RPMI7951 (cell line): ENCODE results near the gene TAS2R60. TPM values are rescaled to one million over a fixed set of nuclear protein-coding genes. Genes with fewer than 3 reads are reported as not detected.
"Not testable (repeated sequence)": the region's sequence is repeated elsewhere in the genome, so short reads cannot be mapped to it uniquely, and the experiment has no call there.

Experiments
- DNase-seq: peaks from one replicate; pipeline ENCODE4 v3.0.0-alpha.2; 2012; ENCODE audit warnings: low read depth
- total RNA-seq: library from RNA; depleted of rRNA; stranded (reverse); fragments of >200 nt; shearing (Covaris generic); gene quantifications from 2 replicates; pipeline ENCODE4 v1.2.3, GENCODE V29; 2014; rRNA removed

Gene TAS2R60, protein sequence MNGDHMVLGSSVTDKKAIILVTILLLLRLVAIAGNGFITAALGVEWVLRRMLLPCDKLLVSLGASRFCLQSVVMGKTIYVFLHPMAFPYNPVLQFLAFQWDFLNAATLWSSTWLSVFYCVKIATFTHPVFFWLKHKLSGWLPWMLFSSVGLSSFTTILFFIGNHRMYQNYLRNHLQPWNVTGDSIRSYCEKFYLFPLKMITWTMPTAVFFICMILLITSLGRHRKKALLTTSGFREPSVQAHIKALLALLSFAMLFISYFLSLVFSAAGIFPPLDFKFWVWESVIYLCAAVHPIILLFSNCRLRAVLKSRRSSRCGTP
- total RNA-seq, result not detected in 2 replicates

DNA sequence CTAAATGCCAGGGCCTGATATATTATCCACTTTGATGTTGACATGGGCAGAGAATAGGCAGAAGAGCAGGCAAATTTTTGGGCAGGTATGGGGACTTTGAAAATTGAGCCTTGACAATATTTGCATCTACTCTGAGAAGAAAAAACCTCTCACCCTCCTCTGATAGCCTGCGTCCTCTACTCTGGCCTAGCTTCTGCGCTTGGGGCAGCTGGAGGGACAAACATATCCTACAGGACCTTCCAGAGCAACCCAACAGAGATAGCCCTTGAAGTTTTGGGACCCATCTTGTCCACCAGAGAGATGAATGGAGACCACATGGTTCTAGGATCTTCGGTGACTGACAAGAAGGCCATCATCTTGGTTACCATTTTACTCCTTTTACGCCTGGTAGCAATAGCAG, at the start of gene TAS2R60:
Gene TAS2R60 (plus strand): TSS at position 301 of the 400 bp plus-strand sequence. CDS start 0 bp downstream, at position 301.
- no peak for DNase-seq

DNA sequence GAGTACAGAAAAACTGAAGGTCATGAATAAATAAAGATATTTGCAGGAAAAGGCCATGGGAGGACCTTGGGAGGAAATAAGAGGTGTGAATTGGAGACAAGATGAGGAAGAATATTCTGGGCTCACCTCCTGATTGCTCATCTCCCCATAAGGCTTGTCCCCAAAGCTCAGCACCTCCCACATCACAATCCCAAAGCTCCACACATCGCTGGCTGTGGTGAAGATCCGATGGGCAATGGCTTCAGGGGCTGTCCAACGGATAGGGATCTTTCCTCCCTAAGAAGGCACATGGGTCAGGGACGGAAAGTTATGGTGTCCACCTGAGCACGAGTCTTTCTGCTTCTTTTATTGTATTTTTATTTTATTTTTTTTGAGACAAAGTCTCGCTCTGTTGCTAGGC, 49.2 kb upstream of the TAS2R60 start:
- DNase-seq, result no peak

DNA sequence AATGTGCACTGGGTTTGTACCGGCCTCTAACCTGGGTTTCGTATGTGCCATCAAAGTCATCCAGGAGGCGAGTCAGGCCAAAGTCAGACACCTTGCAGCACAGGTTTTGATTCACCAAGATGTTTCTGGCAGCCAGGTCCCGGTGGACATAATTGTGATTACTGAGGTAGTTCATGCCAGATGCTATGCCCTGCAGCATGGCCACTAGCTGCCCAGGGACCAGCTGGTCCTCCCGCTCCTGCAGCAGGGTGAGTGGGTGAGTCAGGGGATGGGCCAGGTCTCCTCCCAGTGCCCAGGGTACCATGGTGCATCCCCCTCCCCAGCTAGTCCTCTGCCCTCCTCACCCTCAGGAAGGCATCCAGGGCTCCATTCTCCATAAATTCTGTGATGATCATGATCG, 48.5 kb upstream of the TAS2R60 start:
- DNase-seq, result no peak

DNA sequence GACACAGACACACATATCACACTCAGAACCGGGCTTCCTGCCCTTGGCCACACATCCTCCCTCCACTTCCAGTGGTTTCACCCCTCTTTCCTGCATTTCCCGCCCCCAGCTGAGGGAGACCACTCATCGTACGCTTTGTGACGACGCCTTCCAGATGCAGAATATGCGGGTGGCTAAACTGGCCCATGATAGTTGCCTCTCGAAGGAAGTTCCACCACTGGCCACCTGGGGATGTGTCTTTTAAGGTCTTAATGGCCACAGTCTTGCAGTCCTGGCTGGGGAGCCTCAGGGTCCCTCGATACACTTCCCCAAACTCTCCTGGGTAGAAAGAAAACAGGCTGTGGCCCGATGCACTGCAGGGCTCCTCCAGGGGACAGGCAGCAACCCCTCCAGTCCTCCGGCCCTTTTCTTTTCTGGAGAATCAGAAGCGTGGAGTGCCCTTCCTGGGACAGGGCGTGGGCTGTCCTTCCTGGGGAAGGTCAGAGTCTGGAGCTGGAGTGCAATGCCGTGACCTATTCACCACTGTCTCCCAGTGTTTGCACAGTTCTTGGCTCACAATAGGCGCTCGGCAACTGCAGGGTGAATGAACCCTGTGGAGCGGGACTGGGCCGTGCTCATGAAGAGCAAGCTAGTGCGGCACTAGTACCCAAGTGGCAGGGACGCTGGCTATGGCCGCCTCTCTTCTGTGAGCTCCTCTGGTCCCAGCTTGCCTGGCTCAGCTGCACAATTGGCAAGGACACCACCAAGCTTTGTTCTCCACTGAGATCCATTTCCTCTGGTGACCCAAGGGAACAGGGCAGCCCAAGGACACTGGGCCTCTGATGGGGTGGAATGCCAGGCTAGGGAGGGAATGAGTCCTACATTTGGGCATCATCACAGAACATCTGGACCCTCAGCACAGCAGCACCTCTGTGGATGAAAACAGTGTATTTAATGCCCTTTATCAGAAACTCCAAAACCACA, 47.8 kb upstream of the TAS2R60 start:
- no peak for DNase-seq

DNA sequence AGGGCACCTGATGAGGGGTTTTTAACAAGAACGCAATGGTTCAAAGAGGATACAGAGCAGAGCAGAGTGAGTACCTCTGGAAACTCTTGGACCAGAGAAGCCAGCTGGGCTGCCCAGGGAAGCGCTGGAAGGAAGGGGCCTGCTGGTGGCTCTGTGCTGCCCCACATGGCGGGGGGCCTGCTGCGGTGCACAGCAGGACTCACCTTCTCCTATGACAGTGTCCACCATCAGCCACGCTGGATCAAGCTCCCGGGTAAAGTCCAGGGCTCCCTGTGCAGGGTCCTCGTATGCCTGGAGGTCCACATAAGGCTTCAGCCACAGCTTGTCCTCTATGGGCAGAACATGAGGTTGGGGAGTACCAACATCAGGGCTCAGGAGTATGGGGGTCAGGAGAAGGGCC, 47.1 kb upstream of the TAS2R60 start:
- no peak for DNase-seq

DNA sequence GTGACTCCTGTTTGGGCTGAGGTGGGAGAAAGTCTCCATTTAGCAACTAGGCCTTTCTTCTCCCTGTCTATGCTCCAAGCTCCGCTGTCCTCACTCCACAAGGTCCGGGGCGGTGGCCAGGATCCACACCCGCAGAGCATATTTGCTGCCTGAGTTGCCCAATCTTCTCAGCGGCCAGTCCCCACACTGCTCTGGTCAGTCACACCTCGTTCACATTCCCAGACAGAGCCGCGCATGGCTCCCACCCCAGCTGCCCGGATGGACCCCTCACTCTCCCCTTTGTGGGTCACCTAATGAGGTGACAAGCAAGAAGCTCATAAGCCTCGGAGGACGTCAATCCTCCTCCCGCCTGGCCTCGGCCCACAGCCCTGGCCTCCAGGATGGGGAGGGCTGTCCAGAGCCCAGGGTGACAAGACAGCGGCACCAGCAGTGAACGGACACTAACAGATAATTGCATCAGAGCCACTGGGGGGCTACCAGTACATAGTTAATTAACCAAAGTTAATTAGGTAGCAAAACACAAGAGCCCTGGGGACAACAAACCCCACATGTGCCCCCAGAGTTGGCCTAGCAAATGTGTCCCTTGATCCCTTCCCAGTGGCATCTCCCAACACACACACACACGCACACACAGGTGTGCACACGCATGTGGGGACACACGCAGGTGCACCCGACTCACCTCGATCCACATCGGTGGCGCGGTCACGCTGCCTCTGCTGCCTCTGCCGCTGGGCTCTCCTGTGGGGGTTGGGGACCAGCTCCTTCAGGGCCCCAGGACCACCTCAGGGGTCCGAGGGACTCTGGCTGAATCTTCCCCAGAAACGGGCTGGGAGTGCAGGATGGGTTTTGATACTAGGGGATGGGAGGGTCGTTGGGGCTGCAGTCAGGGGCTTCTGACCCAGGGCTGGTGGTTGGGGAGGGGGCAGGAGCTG, 46.4 kb upstream of the TAS2R60 start:
- DNase-seq, result no peak

DNA sequence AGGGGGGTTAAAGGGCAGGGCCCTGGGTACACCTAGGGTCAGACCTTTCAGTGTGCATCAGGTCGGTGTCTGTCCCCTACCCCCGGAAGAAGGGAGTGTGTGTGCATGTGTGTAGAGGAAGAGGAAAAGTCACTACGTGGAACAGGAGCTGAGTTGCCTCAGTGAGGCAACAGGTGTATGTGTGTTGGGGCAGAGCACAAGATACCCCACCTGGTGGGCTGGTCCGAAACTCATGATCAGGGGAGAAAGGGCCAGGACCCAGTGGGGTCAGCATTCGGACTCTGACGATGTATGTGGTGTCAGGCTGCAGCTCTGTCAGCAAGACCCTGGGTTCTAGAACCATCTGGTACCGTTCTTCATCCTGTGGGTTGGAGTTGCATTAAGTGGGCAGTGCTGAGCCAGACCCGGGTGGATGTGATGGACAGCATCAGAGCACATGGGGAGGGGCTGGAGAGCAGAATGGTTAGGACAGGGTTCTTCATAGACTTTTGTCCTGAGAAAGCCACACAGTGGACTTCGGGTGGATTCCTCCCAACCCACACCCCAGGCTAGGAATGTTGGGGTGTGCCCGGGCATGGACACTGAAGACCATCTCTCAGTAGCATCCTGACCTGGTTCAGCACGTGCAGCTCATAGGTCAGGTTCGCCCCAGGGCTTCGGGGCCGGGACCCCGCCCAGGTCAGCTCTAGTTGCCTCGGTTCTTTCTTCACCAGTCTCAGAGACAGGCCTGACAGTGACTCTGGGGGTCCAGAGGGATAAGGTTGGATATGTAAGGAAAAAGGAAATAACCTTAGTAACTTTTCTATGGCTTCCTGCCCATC, 45.3 kb upstream of the TAS2R60 start:
- no peak for DNase-seq

DNA sequence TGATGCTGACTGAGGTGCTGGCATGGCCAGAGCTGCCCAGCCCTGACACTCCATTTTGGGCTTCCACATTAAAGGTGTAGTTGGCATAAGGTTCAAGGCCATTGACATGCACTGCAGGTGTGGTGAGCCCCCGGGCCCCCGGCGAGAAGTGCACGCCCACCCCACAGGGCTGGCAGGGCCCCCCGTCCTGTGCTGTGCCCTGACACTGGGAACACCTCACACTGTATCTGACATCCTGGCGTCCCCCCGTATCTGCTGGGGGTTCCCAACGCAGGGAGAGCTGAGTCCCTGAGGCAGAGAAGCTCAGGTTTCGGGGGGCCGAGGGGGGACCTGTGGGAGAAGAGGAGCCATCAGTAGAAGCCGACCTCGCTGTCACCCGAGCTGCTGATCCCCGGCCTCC, 44.6 kb upstream of the TAS2R60 start:
- DNase-seq, result no peak

DNA sequence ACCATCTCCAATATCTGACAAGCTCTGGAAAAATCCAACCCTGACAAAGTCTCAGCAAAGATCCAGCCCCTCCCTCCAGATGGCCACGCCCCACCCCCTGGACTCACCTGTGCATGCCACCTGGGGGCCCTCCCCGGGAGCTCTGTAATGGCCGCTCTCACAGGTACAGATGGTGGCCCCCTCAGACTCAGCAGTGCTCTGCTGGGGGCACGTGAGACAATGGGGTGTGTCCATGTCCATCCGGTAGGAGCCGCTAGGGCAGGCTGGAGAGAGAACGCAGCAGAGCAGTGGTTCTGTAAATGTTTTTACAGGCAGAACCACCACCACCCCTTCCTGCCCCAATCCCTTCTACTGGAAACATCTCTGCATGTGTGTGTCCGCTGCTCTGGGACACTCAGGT, 44.1 kb upstream of the TAS2R60 start:
- no peak for DNase-seq

DNA sequence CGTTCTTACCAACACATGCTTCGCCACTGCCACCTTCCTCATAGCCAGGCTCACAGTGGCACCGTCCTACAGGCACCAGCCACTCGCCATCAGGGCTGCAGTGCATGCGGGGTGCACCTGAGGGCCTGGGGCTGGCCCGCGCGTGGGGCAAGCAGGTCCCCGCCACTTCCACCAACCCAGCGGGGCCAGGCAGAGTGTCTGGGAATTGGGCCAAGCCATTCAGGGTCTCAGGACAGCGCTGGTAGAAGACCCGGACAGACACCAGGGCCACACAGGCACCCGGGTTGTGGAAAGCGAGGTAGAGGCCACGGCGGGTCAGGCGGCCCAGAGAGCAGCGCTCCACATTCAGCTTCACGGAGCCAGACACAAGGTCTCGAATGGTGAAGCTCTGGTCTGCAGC, 43.6 kb upstream of the TAS2R60 start:
- no peak for DNase-seq

DNA sequence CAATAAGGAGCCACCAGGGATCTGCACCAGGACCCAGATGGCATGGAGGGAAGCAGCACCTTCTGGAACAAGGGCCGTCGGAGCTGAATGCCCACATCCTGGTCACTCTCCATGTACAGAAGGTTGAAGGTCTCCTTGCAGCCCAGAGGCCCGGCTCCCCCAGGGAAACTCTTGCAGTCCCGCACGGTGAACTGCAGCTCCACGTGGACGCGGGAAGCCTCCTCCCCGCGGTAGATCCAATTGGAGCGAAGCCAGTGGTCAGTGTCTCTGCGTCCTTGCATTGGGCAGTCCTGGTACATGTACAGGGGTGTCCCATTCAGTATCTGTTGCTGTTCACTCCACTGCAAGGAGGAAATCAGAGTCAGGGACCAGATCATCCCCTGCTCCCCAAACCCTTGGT, 42.0 kb upstream of the TAS2R60 start:
- no peak for DNase-seq

DNA sequence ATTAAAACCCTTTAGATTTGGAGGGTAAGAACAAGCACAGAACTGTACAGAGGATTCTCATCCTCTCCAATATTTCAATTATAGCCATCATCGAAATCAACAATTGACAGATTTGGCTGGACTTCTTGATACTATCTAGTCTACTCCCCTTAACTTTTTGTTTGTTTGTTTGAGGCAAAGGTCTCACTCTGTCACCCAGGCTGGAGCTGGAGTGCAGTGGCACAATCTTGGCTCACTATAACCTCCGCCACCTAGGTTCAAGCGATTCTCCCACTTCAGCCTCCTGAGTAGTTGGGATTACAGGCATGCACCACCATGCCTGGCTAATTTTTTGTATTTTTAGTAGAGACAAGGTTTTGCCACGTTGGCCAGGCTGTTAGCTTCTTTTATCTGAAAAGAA, 41.0 kb upstream of the TAS2R60 start:
- not testable (repeated sequence) for DNase-seq

DNA sequence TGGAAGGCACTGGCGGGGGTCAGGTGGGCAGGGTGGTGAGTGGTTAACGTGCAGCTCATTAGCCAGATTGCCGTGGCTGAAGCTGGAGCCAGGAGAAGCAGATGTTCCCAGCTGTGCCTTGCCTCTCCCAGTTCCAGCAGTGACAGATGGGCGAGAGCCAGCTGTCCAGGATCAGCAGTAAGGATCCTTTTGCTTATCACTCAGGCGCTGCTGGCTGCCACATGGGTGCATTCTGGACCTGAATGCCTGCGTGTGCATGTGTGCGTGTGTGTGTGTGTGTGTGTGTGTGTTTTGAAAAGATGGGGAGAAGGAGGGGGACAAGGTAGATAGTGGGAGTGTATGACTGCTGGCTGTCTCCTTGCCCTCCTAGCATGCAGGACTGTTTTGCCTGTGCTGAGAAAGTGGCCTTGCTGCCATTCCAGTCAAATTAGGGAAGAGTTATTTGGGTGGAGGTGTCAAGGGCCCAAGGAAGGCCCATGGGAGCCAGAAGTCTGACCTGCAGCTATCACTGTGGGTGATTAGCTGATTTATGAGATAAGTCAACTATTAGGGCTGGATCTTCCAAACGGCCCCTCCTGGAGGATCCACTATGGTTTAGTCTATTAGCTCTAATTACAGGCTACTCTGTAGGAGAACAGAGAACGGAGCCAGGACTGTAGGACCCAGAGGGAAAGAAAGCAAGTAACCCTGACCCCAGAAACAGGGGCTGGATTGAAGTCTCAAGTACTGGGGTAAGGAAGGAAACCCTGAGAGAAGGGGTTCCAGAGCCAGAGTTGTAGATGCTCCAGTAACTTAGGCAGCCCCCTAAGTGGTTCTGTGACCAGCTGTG, 37.9 kb upstream of the TAS2R60 start:
- no peak for DNase-seq

DNA sequence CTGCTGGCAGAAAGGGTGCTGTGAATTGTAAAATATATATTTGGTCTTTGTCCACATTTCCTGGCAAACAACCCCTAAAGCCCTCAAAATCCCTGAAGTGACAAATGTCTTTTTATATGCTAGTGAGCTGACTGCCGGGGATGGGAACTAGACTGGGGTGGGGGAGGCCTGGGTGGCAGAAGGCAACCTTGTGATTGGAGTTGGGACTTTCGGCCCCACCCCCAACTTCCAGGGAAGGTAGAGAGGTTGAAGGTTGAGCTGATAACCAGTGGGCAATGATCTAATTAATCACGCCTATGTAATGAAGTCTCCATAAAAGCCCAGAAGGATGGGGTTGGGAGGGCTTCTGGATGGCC, 37.3 kb upstream of the TAS2R60 start:
- DNase-seq, result no peak

DNA sequence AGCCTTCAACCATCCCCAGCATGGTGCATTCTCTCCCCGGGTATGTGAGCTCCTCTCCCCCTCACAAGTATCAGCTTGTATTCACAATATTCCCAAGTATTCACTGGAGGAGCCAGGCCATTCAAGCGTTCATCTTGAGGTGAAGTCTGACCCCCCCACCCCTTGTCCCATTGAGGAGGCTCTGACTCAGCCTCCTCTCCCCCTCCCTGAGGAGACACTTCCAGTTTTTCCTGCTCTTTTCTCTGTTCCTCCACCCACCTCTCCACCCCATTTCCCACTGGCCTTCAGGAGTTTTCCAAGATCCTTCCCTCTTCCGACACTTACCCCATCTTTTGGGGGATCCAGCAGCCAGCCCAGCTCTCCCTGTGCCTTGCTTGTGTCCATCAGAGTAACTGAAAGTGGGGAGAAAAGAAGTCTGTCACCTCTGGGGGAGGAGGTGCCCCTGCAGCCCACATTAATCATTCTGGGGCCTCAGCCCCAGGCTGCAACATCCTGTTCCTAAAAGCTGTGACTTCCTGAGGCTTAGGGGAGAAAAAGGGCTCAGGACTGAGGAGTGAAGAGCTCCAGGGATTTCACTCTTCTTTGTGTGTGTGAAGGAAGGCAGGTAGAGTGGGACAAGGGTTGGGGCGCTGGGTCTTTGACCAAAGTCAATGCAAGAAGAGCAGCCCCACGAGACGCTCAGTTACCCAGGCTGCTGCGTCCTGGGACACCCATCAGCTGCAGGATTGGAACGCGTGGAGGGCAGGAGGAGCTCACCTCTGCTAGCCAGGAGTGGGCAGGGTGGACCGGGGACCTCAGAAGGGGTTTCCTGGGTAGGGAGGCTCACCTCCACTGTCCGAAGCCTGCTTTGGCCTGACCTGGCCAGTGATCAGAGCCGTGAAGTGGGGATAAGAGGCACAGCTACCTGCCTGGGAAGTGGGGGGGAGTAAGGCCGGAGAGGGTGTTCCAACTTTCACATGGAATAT, 35.7 kb upstream of the TAS2R60 start:
- no peak for DNase-seq

DNA sequence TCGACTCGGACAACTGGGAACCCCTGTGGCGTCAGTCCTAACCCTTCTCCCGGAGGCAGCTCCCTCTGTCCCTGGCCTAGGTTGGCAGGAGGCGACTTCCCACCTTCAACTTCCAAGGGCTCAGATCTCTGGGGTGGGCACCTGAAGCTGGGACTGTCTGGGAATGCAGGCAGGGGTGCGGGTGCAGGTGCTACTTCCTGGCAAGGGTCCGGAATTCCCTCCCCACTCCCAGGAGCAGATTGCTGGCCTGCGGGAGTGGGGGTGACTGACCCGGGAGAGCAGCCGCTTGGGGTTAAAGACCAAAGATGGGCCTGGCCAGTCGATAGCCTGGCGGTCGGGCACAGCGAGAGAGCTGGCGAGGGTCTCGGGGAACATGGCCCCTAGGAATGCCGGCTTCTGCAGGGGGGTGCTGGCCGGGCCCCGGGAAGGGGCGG, 35.0 kb upstream of the TAS2R60 start:
- DNase-seq, result no peak

DNA sequence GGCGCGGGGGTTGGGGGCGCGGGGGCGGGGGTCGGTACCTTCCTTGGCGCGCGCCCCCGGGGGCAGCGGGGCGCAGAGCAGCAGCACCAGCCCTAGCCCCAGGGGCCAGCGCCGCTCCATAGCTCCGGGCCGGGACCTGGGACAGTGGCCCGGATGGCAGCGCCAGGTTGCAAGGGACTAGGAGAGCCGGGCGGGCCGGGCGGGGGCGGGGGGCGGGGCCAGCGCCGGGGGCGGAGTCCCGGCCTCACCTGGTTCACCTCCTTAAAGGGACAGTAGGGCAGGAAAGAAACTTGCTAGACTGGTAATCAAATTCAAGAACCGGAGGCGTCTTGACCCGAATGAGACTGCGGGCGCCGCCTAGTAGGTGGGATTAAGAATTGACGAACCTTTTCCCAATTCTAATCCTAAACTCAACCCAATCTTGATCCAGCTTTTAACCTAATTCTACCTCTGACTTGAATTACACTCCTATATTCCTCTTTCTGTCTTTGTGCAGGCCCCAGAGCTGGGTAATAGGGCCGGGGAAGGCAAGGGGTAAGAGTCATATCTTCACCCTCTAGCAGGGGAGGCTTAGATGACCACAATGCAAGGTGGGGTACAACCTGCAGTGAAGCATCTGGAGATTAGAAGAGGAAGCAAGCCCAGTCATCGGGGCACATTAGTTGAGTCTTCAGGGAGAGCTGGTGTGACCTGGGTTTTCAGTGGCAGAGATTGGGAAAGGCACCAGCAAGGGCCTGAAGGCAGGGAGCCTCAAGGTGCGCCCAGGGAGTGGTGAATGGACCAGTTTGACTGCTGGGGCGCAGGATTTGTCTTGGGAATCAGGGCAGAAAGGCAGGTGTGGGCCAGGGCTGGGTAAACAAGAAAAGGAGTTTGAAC, 34.3 kb upstream of the TAS2R60 start, which contains the start of gene EPHA1:
Gene EPHA1 (minus strand): TSS at position 171 of the 876 bp plus-strand sequence. CDS start 51 bp downstream, at position 120.
- no peak for DNase-seq
